GM13977 (cell line): ENCODE measurements around the gene GRN.

Experiments used
- DNase-seq: peaks from one replicate; pipeline ENCODE4 v3.0.0; 2012; ENCODE audit warnings: low spot score
- CTCF ChIP-seq: IDR thresholded peaks from 2 replicates; pipeline ENCODE4 v1.5.1; 2012; ENCODE audit warnings: mild to moderate bottlenecking, control low read depth; ENCODE audit not compliant: insufficient read depth; ENCODE audit errors: extremely low read depth, missing control alignments
- in situ Hi-C: fragments of 300-500 bp; cut with MboI; formaldehyde crosslinking; loops from one replicate; pipeline ENCODE4 v1.12.0; 2022; ENCODE audit warnings: low sequenced_read_pairs, low pct_unique_long_range_greater_than_20kb, mixed read lengths, inconsistent platforms; ENCODE audit not compliant: unreplicated experiment

Gene GRN

GRCh38 chr17:44359006-44359405 lies 13.9 kb downstream of the GRN start:
- no peak for DNase-seq
- TF ChIP-seq CTCF: no peak
- in situ Hi-C loops: no loop called here

- in situ Hi-C loops: no loop called here
- TF ChIP-seq CTCF: no peak
- no peak for DNase-seq
Measured at GRCh38 chr17:44359458-44360143, 14.5 kb downstream of the GRN start.

- no peak for DNase-seq
- TF ChIP-seq CTCF: no peak
- in situ Hi-C loops: no loop called here
Measured at GRCh38 chr17:44360144-44360533, 15.0 kb downstream of the GRN start.

- DNase-seq: no peak
- no peak for TF ChIP-seq CTCF
- in situ Hi-C loops: no loop called here
Measured at GRCh38 chr17:44360826-44361225, 15.7 kb downstream of the GRN start.

GRCh38 chr17:44361292-44362260 lies 16.5 kb downstream of the GRN start:
- no peak for DNase-seq
- in situ Hi-C loops: no loop called here
- no peak for TF ChIP-seq CTCF

GRCh38 chr17:44362459-44362948 lies 17.4 kb downstream of the GRN start:
- DNase-seq: no peak
- TF ChIP-seq CTCF: no peak
- in situ Hi-C loops: no loop called here
